ENCODE measurements around the gene ART4.

- TF ChIP-seq CTCF (IDR thresholded peaks at IDR 0.05; ENCODE audit: insufficient read depth, low read depth, low read length) (no peak), EZH2 (IDR thresholded peaks at IDR 0.05; ENCODE audit: insufficient read depth, low read length) (no peak)
Observed at GRCh38 chr12:14833952-14834351, 9.4 kb downstream of the ART4 start.

Measured in astrocyte (in vitro differentiated cells and primary cell).